Lower leg skin (tissue), 4 donors: Measurements from ENCODE around the gene TANGO6. TPM values are rescaled to one million over a fixed set of nuclear protein-coding genes. Genes with fewer than 3 reads are reported as not detected.

Experiments
- DNase-seq, 2 donors: peaks; one replicate each; pipeline ENCODE4 v3.0.0-alpha.2; 2019; ENCODE audit warnings: low spot score in 2 of 2
- H3K4me3 ChIP-seq: fragments of 200-600 bp; sonication (generic); 2 replicates; pipeline ENCODE4 v1.5.1; 2017; ENCODE audit warnings: mild to moderate bottlenecking, low read depth; ENCODE audit not compliant: poor library complexity, severe bottlenecking
- POLR2A ChIP-seq, 2 donors: fragments of 450-650 bp; IDR thresholded peaks; one replicate each; pipeline ENCODE4 v1.6.1; 2016 to 2017; ENCODE audit warnings: antibody characterized with exemption in 2 of 2, mild to moderate bottlenecking in 1 of 2, moderate library complexity in 1 of 2
- WGBS, 2 donors: methylation state at CpG; one replicate each; pipeline ENCODE4 v1.1.5; 2018; 5-methylcytosine and 5-hydroxymethylcytosine counted together
- intact Hi-C: fragments of 100-400 bp; cut with DNase I; formaldehyde crosslinking; loops from one replicate; pipeline ENCODE4 v1.15.0; 2023; ENCODE audit warnings: low total_unique reads
- total RNA-seq, 4 donors: library from RNA; depleted of rRNA; stranded (reverse); fragments of >200 nt; gene quantifications; one replicate each; pipeline ENCODE4 v1.1.0, GENCODE V29; 2016
- TF ChIP-seq, protein P1 (sequence below), 3 donors: fragments of 450-650 bp; IDR thresholded peaks; one replicate each; pipeline ENCODE4 v1.5.1; 2016; ENCODE audit warnings: antibody characterized with exemption in 3 of 3, mild to moderate bottlenecking in 3 of 3, moderate library complexity in 2 of 3

The TANGO6 gene
- total RNA-seq, 4 donors from 2014 or later: 7.9 to 17.0 (median 8.6) TPM

- intact Hi-C loops: no loop called here
- DNase-seq: no peak
- 35 to 41% methylated on average over 8 of the region's 8 CpGs for WGBS, 2 donors
These were observed 111.7 kb downstream of the TANGO6 start for GRCh38 chr16:68954911-68955635.

DNA sequence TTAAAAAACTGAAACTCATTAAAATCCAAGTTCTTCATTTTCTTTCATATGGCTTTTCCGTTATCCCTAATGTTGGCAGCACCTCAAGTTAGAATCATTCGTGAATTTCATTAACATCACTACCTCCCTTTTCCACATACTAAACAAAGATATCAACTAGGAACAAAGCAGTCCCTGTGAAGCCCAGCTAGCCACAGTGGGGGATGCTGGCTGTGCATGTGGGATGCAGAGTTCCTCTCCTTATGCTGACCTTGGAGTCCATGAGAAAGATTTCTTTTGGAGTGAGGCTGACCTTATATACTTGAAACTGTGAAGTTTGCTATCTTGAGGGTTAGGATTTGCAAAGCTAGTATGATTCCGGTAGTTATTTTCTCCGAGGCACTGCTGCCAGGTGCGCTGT is 117.6 kb downstream of the TANGO6 start:
- 75 to 81% methylated on average over 5 of the region's 5 CpGs for WGBS, 2 donors
- intact Hi-C loops: no loop called here
- TF ChIP-seq POLR2A (IDR thresholded peaks at IDR 0.05): no peak
- TF ChIP-seq, protein P1, sequence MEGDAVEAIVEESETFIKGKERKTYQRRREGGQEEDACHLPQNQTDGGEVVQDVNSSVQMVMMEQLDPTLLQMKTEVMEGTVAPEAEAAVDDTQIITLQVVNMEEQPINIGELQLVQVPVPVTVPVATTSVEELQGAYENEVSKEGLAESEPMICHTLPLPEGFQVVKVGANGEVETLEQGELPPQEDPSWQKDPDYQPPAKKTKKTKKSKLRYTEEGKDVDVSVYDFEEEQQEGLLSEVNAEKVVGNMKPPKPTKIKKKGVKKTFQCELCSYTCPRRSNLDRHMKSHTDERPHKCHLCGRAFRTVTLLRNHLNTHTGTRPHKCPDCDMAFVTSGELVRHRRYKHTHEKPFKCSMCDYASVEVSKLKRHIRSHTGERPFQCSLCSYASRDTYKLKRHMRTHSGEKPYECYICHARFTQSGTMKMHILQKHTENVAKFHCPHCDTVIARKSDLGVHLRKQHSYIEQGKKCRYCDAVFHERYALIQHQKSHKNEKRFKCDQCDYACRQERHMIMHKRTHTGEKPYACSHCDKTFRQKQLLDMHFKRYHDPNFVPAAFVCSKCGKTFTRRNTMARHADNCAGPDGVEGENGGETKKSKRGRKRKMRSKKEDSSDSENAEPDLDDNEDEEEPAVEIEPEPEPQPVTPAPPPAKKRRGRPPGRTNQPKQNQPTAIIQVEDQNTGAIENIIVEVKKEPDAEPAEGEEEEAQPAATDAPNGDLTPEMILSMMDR (IDR thresholded peaks at IDR 0.05): no peak
- H3K4me3 ChIP-seq: no peak overlapping the region
- DNase-seq: no peak

More at GRCh38 chr16:68954911-68955635, 111.7 kb downstream of the TANGO6 start:
- TF ChIP-seq POLR2A (IDR thresholded peaks at IDR 0.05): no peak
- TF ChIP-seq, protein P1 (IDR thresholded peaks at IDR 0.05): no peak
- no peak overlapping the region for H3K4me3 ChIP-seq

DNA sequence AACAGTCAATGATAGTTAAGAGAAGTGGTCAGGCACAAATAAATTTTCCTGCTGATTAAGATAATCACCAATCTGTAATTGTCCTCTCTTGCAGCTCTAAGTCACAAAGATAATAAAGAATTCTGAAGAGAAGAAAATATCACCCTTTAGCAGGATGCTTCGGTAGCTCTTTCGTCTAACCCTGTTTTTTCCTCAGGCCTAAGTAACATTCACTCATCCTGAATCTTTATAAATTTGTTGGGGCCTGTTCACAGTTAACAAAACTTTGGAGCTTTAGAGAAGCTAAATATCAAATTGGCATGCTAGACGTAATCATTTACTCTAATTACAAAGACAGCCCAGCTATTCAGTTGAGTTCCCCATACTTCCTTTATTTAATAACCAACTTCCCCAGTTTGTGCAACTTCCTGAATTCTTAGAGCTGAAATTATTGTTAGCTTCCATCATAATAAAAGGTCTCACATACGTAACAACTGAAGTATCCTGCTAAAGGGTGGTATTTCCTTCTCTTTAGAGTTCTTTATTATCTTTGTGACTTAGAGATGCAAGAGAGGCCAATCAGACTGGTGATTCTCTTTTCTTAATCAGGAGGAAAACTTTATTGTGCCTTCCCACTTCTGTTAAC is 118.6 kb downstream of the TANGO6 start:
- intact Hi-C loops: no loop called here
- TF ChIP-seq, protein P1 (IDR thresholded peaks at IDR 0.05): no peak
- TF ChIP-seq POLR2A (IDR thresholded peaks at IDR 0.05): no peak
- 89 to 92% methylated on average over 4 of the region's 4 CpGs for WGBS, 2 donors
- no peak overlapping the region for H3K4me3 ChIP-seq
- no peak for DNase-seq

DNA sequence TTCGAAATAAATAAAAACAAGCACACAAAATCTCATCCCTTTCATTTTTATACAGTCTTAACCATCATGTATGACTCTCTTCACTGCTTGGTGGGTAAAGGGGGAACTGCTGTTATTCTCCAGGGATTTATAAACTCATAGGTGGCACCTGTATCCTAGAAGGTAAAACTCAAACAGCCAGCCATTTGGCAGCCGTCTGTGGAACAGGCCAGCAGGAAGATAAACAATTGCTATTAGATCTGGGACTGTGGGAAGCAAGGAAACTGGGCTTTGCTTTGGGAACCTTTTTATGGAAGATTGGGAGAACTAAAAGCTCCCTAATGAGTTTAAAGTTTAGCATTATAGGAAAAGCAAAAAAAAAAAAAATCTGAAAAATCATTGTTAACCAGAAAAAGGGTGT is 126.0 kb downstream of the TANGO6 start:
- no peak for TF ChIP-seq POLR2A (IDR thresholded peaks at IDR 0.05)
- no peak for DNase-seq
- H3K4me3 ChIP-seq: no peak overlapping the region
- intact Hi-C loops: no loop called here
- 82 to 91% methylated on average over 2 of the region's 2 CpGs for WGBS, 2 donors

- WGBS, 2 donors: 91 to 92% methylated on average over 4 of the region's 4 CpGs
- DNase-seq: no peak
- TF ChIP-seq POLR2A (IDR thresholded peaks at IDR 0.05): no peak
- TF ChIP-seq, protein P1 (IDR thresholded peaks at IDR 0.05): no peak
- H3K4me3 ChIP-seq: no peak overlapping the region
- intact Hi-C loops: no loop called here
These were observed 128.7 kb downstream of the TANGO6 start for GRCh38 chr16:68972013-68972412.

GRCh38 chr16:68972720-68973119 is 129.4 kb downstream of the TANGO6 start:
- no peak for DNase-seq
- H3K4me3 ChIP-seq: no peak overlapping the region
- 60 to 70% methylated on average over 4 of the region's 4 CpGs for WGBS, 2 donors
- TF ChIP-seq, protein P1 (IDR thresholded peaks at IDR 0.05): no peak
- no peak for TF ChIP-seq POLR2A (IDR thresholded peaks at IDR 0.05)
- intact Hi-C loops: no loop called here
